BLaER1 treated with 17β-estradiol and CSF1 and Interleukin-3, amounts not matched to agents 10 nM and 100 nM (cell line): ENCODE measurements around the gene MPDU1.
"Not testable (repeated sequence)": the region's sequence is repeated elsewhere in the genome, so short reads cannot be mapped to it uniquely, and the experiment has no call there.

Experiments
- H3K27ac ChIP-seq, 11 experiments: shearing (Covaris generic); formaldehyde crosslinking; 2 replicates each; pipeline ENCODE4 v1.8.1; 2022
- H3K27me3 ChIP-seq, 11 experiments: shearing (Covaris generic); formaldehyde crosslinking; 2 replicates each; pipeline ENCODE4 v1.8.1; 2022
- H3K36me3 ChIP-seq, 11 experiments: shearing (Covaris generic); formaldehyde crosslinking; 2 replicates each; pipeline ENCODE4 v1.8.1; 2022
- H3K4me1 ChIP-seq, 10 experiments: shearing (Covaris generic); formaldehyde crosslinking; 2 replicates each; pipeline ENCODE4 v1.8.1; 2022
- H3K4me2 ChIP-seq, 11 experiments: shearing (Covaris generic); formaldehyde crosslinking; 2 replicates each; pipeline ENCODE4 v1.8.1; 2022
- H3K4me3 ChIP-seq, 10 experiments: shearing (Covaris generic); formaldehyde crosslinking; 2 replicates each; pipeline ENCODE4 v1.8.1; 2022
- H3K9ac ChIP-seq, 11 experiments: shearing (Covaris generic); formaldehyde crosslinking; 2 replicates each; pipeline ENCODE4 v1.8.1; 2022
- H3K9me3 ChIP-seq, 11 experiments: shearing (Covaris generic); formaldehyde crosslinking; replicated peaks in 1 of 11; 2 replicates each; pipeline ENCODE4 v1.8.1; 2022
- H4K20me1 ChIP-seq, 11 experiments: shearing (Covaris generic); formaldehyde crosslinking; 2 replicates each; pipeline ENCODE4 v1.8.1; 2022
- Cebpa-rat ChIP-seq, 11 experiments: shearing (Covaris generic); IDR thresholded peaks; 2 replicates each; pipeline ENCODE4 v1.8.1; 2022

MPDU1 gene

GRCh38 chr17:7589891-7590691 is 6.4 kb downstream of the MPDU1 start, which contains the start of gene SOX15:
TSS of gene SOX15 (minus strand) at chr17:7590094. CDS start at chr17:7589676, 418 bp downstream.
- TF ChIP-seq Cebpa-rat (IDR thresholded peaks at IDR 0.05): no peak
- Histone ChIP-seq H3K36me3 (peaks cover 51 to 96% (median 88%) of the 10 kb centered on the region in 11 experiments), H3K27me3 (no peaks in the 10 kb centered on the region), H3K27ac (peak within 1 kb of the TSS in 4 of 11 experiments; percentile 6 to 39 (median 30); a peak in 4 of 22 replicates), H3K9ac (peak within 1 kb of the TSS in 10 of 11 experiments; percentile 8 to 67 (median 48); a peak in 17 of 22 replicates), H3K4me3 (no peak within 1 kb of the TSS), H3K4me1 (peaks cover 24 to 52% (median 44%) of the 10 kb centered on the region in 10 experiments), H4K20me1 (peaks cover 0 to 55% (median 12%) of the 10 kb centered on the region in 11 experiments; a peak in 13 of 22 replicates), H3K4me2 (peak within 1 kb of the TSS; percentile 27 to 95 (median 59); a peak in 21 of 22 replicates), H3K9me3 (no peaks in the 10 kb centered on the region)

- Histone ChIP-seq H3K27me3 (no peaks in the 10 kb centered on the region), H3K4me1 (peaks cover 17 to 46% (median 37%) of the 10 kb centered on the region in 10 experiments), H3K4me3 (no peak overlapping the region), H3K27ac (0 out of 22 replicates have a peak overlapping the region, but pooled peaks of 1 of the 11 experiments have one; percentile 6), H3K4me2 (no peak overlapping the region), H3K36me3 (peaks cover 58 to 96% (median 89%) of the 10 kb centered on the region in 11 experiments), H4K20me1 (peaks cover 0 to 55% (median 12%) of the 10 kb centered on the region in 11 experiments; a peak in 13 of 22 replicates), H3K9ac (peak overlapping the region in 8 of 11 experiments; percentile 4 to 42 (median 26); a peak in 6 of 22 replicates), H3K9me3 (no peaks in the 10 kb centered on the region)
- TF ChIP-seq Cebpa-rat (IDR thresholded peaks at IDR 0.05): no peak
These were observed 7.1 kb downstream of the MPDU1 start for GRCh38 chr17:7590743-7591142.

GRCh38 chr17:7591596-7591995 is 7.9 kb downstream of the MPDU1 start:
- H3K9me3 ChIP-seq: no peaks in the 10 kb centered on the region
- no peak overlapping the region for H3K4me2 ChIP-seq
- H3K27me3 ChIP-seq: no peaks in the 10 kb centered on the region
- H3K9ac ChIP-seq: 0 out of 22 replicates have a peak overlapping the region, but pooled peaks of 1 of the 11 experiments have one; percentile 37
- peaks cover 0 to 55% (median 12%) of the 10 kb centered on the region in 11 experiments; a peak in 13 of 22 replicates for H4K20me1 ChIP-seq
- no peak overlapping the region for H3K4me3 ChIP-seq
- TF ChIP-seq Cebpa-rat (IDR thresholded peaks at IDR 0.05): no peak
- H3K36me3 ChIP-seq: peaks cover 66 to 96% (median 90%) of the 10 kb centered on the region in 11 experiments
- H3K4me1 ChIP-seq: peaks cover 17 to 37% (median 29%) of the 10 kb centered on the region in 10 experiments
- H3K27ac ChIP-seq: no peak overlapping the region

- Histone ChIP-seq H3K9ac (0 out of 22 replicates have a peak overlapping the region, but pooled peaks of 2 of the 11 experiments have one; percentile 8 to 15), H4K20me1 (peaks cover 0 to 55% (median 12%) of the 10 kb centered on the region in 11 experiments; a peak in 13 of 22 replicates), H3K27me3 (no peaks in the 10 kb centered on the region), H3K4me3 (no peak overlapping the region), H3K27ac (no peak overlapping the region), H3K9me3 (no peaks in the 10 kb centered on the region), H3K36me3 (peaks cover 70 to 97% (median 90%) of the 10 kb centered on the region in 11 experiments), H3K4me2 (no peak overlapping the region), H3K4me1 (peaks cover 11 to 29% (median 21%) of the 10 kb centered on the region in 10 experiments)
- no peak for TF ChIP-seq Cebpa-rat (IDR thresholded peaks at IDR 0.05)
These were observed 8.9 kb downstream of the MPDU1 start for GRCh38 chr17:7592422-7593021.

- H3K27ac ChIP-seq: no peak overlapping the region
- no peak for TF ChIP-seq Cebpa-rat (IDR thresholded peaks at IDR 0.05)
- peaks cover 7 to 21% (median 13%) of the 10 kb centered on the region in 10 experiments for H3K4me1 ChIP-seq
- H3K36me3 ChIP-seq: peaks cover 70 to 96% (median 88%) of the 10 kb centered on the region in 11 experiments
- no peak overlapping the region for H3K4me2 ChIP-seq
- no peaks in the 10 kb centered on the region for H3K27me3 ChIP-seq
- peak overlapping the region in 1 of 11 experiments; percentile 15; a peak in 1 of 22 replicates for H3K9ac ChIP-seq
- H3K9me3 ChIP-seq: no peaks in the 10 kb centered on the region
- peaks cover 0 to 53% (median 12%) of the 10 kb centered on the region in 11 experiments; a peak in 13 of 22 replicates for H4K20me1 ChIP-seq
- H3K4me3 ChIP-seq: no peak overlapping the region
These were observed 9.6 kb downstream of the MPDU1 start for GRCh38 chr17:7593296-7593695.

GRCh38 chr17:7597561-7597960 is 13.9 kb downstream of the MPDU1 start:
- H3K9me3 ChIP-seq, H3K9ac ChIP-seq, H3K4me2 ChIP-seq, H3K4me3 ChIP-seq, H3K27me3 ChIP-seq, H3K4me1 ChIP-seq, H3K27ac ChIP-seq: not testable (repeated sequence)
- Histone ChIP-seq H4K20me1 (peaks cover 0 to 14% (median 0%) of the 10 kb centered on the region in 11 experiments; a peak in 4 of 22 replicates), H3K36me3 (peaks cover 94 to 100% (median 96%) of the 10 kb centered on the region in 11 experiments)

- Histone ChIP-seq H3K27me3 (no peaks in the 10 kb centered on the region), H3K9ac (no peak overlapping the region), H3K36me3 (peaks cover 62 to 100% (median 87%) of the 10 kb centered on the region in 11 experiments), H3K4me1 (peaks cover 0 to 11% (median 2%) of the 10 kb centered on the region in 10 experiments; a peak in 10 of 20 replicates), H3K9me3 (no peaks in the 10 kb centered on the region), H3K4me3 (no peak overlapping the region), H4K20me1 (peaks cover 3 to 70% (median 47%) of the 10 kb centered on the region in 11 experiments; a peak in 18 of 22 replicates), H3K4me2 (no peak overlapping the region), H3K27ac (no peak overlapping the region)
- TF ChIP-seq Cebpa-rat (IDR thresholded peaks at IDR 0.05): no peak
These were observed 22.6 kb downstream of the MPDU1 start for GRCh38 chr17:7606280-7606679.

- Histone ChIP-seq H3K27me3 (no peaks in the 10 kb centered on the region), H3K4me2 (0 out of 22 replicates have a peak overlapping the region, but pooled peaks of 1 of the 11 experiments have one; percentile 91), H3K36me3 (peaks cover 27 to 67% (median 53%) of the 10 kb centered on the region in 11 experiments)
These were observed 27.0 kb downstream of the MPDU1 start for GRCh38 chr17:7610641-7611040.

More at GRCh38 chr17:7610641-7611040, 27.0 kb downstream of the MPDU1 start:
- Histone ChIP-seq H3K27ac (no peak overlapping the region), H3K4me1 (peaks cover 24 to 38% (median 30%) of the 10 kb centered on the region in 10 experiments), H3K9me3 (no peaks in the 10 kb centered on the region), H3K4me3 (no peak overlapping the region), H4K20me1 (peaks cover 13 to 83% (median 66%) of the 10 kb centered on the region in 11 experiments; a peak in 19 of 22 replicates), H3K9ac (no peak overlapping the region)
- no peak for TF ChIP-seq Cebpa-rat (IDR thresholded peaks at IDR 0.05)
